HepG2 (cell line): Measurements from ENCODE around the gene KIFAP3. TPM values are rescaled to one million over a fixed set of nuclear protein-coding genes. Genes with fewer than 3 reads are reported as not detected.
A peak's percentile ranks its signal among the peaks of the same experiment; 100 is the strongest.

ENCODE experiments used
- HDAC2 ChIP-seq: sonication (generic); formaldehyde crosslinking; IDR thresholded peaks from 2 replicates; pipeline ENCODE4 v1.4.0; 2020; ENCODE audit warnings: missing genetic modification reagents
- NR2F1 ChIP-seq, 2 experiments: fragments of 450-650 bp in 1 of 2; formaldehyde crosslinking in 1 of 2; IDR thresholded peaks; 2 replicates each; pipeline versions ENCODE4 v1.5.0 to v1.6.1; 2016 to 2020; ENCODE audit warnings: mild to moderate bottlenecking in 1 of 2, missing compliant biosample characterization in 1 of 2, missing genetic modification reagents in 1 of 2, moderate library complexity in 1 of 2
- RFX5 ChIP-seq: IDR thresholded peaks from 2 replicates; pipeline ENCODE4 v1.6.1; 2011; ENCODE audit warnings: low read depth, low read length, improper control_type of control experiment
- ZNF724P ChIP-seq: sonication (generic); formaldehyde crosslinking; IDR thresholded peaks from 2 replicates; pipeline ENCODE4 v1.8.0; 2022; ENCODE audit warnings: missing genetic modification reagents, borderline replicate concordance
- polyA plus RNA-seq, 8 experiments: library from polyadenylated mRNA; depleted of rRNA in 3 of 8; stranded (reverse) in 7 of 8; unstranded in 1 of 8; fragments of >200 nt; fragmentation: Illumina TruSeq in 4 of 8; extraction: Trizol in 4 of 8; gene quantifications; 2 replicates each; pipeline versions ENCODE4 v1.2.1 to v1.2.3, GENCODE V29; 2011 to 2016; ENCODE audit warnings: low read depth in 4 of 8, missing spikeins in 1 of 8, mixed read lengths in 1 of 8; ENCODE audit not compliant: insufficient read depth in 1 of 8
- total RNA-seq, 5 experiments: library from RNA; depleted of rRNA; stranded (reverse); fragments of >200 nt; fragmentation: Illumina TruSeq; extraction: Trizol; gene quantifications; 2 replicates each; pipeline ENCODE4 v1.2.3, GENCODE V29; 2016; ENCODE audit warnings: low read depth in 1 of 5
- TF ChIP-seq, protein P1 (sequence below): IDR thresholded peaks from 2 replicates; pipeline ENCODE4 v1.6.1; 2016; ENCODE audit warnings: low read depth
- TF ChIP-seq, protein P2 (sequence below): sonication (generic); formaldehyde crosslinking; IDR thresholded peaks from 2 replicates; pipeline ENCODE4 v1.4.0; 2020; ENCODE audit warnings: missing genetic modification reagents
- TF ChIP-seq, protein P3 (sequence below): sonication (generic); formaldehyde crosslinking; IDR thresholded peaks from 2 replicates; pipeline ENCODE4 v1.4.0; 2020; ENCODE audit warnings: missing genetic modification reagents, low read depth, mild to moderate bottlenecking, borderline replicate concordance
- TF ChIP-seq, protein P4 (sequence below): IDR thresholded peaks from 2 replicates; pipeline ENCODE4 v1.6.1; 2016; ENCODE audit warnings: mild to moderate bottlenecking, missing biosample characterization, missing genetic modification reagents
- TF ChIP-seq, protein P5 (sequence below), 2 experiments: sonication (generic) in 1 of 2; formaldehyde crosslinking in 1 of 2; IDR thresholded peaks; 2 replicates each; pipeline versions ENCODE4 v1.4.0 to v1.6.1; 2016 to 2020; ENCODE audit warnings: borderline replicate concordance in 1 of 2, low read depth in 1 of 2, mild to moderate bottlenecking in 1 of 2, missing genetic modification reagents in 1 of 2
- TF ChIP-seq, protein P6 (sequence below): sonication (generic); formaldehyde crosslinking; conservative IDR thresholded peaks from 2 replicates; pipeline ENCODE4 v1.4.0; 2020; ENCODE audit warnings: mild to moderate bottlenecking, missing genetic modification reagents, moderate library complexity

The KIFAP3 gene
- total and polyA plus RNA-seq, 2 of the 13 experiments (the other 11 are each of a cell fraction or from before 2014, with no cell fraction given) = 3.4 to 10.0 TPM

DNA sequence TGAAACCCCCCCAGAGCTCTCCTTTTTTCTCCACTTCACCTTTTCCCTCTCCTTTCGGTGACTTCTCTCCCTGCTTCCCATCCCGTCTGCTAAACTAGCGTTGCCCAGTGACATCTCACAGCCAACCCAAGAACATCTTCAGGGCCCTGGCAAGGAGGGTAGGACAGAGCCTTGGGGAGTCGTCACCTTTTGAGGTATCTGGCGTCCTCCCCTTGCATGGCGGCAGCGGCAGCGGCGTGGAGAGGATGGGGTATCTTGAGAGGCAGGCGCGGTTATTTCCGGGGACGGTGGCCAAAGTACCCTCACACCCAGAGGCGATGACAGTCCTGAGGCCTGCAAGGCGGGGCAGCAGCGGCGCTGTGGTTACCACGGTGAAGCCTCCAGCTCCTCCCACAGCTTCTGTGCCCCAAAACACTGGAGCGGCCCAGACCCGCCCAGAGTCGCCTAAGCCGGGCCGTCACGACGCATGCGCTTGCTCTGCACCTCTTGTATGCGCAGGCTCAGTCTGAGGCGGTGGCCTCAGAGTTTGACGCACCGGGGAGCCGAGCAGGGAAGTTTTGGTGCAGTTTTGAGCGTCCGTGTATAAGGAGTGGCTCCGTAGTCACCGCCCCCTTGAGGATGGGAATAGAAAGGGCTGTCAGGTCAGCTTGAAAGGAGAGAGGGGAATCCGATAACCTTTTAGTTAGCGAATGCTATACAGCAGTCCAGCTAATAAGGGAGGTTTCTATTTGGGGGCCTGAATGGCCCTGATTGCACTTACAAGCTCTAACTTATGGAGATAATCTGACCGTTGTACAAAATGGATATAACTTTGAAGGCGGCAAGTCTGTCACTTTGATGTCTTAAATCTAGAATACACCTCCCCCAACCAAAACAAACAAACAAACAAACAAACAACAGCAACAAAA, at the start of gene KIFAP3 (continued):
- TF ChIP-seq HDAC2 (CRISPR knock-in tag) (0 out of 2 replicates have a peak, but pooled peaks have one; percentile 44), RFX5 (peak; percentile 60; the same call in 1 of the 2 replicates), ZNF724P (CRISPR knock-in tag) (no peak), NR2F1 (CRISPR knock-in tag; IDR thresholded peaks at IDR 0.05) (no peak)
- TF ChIP-seq, protein P1, sequence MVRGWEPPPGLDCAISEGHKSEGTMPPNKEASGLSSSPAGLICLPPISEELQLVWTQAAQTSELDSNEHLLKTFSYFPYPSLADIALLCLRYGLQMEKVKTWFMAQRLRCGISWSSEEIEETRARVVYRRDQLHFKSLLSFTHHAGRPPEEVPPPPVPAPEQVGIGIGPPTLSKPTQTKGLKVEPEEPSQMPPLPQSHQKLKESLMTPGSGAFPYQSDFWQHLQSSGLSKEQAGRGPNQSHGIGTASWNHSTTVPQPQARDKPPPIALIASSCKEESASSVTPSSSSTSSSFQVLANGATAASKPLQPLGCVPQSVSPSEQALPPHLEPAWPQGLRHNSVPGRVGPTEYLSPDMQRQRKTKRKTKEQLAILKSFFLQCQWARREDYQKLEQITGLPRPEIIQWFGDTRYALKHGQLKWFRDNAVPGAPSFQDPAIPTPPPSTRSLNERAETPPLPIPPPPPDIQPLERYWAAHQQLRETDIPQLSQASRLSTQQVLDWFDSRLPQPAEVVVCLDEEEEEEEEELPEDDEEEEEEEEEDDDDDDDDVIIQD (CRISPR knock-in tag) = peak; percentile 84
- TF ChIP-seq, protein P2, sequence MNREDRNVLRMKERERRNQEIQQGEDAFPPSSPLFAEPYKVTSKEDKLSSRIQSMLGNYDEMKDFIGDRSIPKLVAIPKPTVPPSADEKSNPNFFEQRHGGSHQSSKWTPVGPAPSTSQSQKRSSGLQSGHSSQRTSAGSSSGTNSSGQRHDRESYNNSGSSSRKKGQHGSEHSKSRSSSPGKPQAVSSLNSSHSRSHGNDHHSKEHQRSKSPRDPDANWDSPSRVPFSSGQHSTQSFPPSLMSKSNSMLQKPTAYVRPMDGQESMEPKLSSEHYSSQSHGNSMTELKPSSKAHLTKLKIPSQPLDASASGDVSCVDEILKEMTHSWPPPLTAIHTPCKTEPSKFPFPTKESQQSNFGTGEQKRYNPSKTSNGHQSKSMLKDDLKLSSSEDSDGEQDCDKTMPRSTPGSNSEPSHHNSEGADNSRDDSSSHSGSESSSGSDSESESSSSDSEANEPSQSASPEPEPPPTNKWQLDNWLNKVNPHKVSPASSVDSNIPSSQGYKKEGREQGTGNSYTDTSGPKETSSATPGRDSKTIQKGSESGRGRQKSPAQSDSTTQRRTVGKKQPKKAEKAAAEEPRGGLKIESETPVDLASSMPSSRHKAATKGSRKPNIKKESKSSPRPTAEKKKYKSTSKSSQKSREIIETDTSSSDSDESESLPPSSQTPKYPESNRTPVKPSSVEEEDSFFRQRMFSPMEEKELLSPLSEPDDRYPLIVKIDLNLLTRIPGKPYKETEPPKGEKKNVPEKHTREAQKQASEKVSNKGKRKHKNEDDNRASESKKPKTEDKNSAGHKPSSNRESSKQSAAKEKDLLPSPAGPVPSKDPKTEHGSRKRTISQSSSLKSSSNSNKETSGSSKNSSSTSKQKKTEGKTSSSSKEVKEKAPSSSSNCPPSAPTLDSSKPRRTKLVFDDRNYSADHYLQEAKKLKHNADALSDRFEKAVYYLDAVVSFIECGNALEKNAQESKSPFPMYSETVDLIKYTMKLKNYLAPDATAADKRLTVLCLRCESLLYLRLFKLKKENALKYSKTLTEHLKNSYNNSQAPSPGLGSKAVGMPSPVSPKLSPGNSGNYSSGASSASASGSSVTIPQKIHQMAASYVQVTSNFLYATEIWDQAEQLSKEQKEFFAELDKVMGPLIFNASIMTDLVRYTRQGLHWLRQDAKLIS (CRISPR knock-in tag) = no peak
- TF ChIP-seq, protein P3, sequence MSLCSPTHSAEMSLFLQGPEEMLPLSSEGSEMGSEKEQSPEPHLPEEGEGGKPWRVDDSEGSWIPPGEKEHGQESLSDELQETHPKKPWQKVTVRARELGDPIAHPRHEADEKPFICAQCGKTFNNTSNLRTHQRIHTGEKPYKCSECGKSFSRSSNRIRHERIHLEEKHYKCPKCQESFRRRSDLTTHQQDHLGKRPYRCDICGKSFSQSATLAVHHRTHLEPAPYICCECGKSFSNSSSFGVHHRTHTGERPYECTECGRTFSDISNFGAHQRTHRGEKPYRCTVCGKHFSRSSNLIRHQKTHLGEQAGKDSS (CRISPR knock-in tag) = no peak
- TF ChIP-seq, protein P4, sequence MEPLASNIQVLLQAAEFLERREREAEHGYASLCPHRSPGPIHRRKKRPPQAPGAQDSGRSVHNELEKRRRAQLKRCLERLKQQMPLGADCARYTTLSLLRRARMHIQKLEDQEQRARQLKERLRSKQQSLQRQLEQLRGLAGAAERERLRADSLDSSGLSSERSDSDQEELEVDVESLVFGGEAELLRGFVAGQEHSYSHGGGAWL (CRISPR knock-in tag) = no peak
- TF ChIP-seq, protein P5, sequence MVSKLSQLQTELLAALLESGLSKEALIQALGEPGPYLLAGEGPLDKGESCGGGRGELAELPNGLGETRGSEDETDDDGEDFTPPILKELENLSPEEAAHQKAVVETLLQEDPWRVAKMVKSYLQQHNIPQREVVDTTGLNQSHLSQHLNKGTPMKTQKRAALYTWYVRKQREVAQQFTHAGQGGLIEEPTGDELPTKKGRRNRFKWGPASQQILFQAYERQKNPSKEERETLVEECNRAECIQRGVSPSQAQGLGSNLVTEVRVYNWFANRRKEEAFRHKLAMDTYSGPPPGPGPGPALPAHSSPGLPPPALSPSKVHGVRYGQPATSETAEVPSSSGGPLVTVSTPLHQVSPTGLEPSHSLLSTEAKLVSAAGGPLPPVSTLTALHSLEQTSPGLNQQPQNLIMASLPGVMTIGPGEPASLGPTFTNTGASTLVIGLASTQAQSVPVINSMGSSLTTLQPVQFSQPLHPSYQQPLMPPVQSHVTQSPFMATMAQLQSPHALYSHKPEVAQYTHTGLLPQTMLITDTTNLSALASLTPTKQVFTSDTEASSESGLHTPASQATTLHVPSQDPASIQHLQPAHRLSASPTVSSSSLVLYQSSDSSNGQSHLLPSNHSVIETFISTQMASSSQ (IDR thresholded peaks at IDR 0.05; ENCODE audit: low read depth) = no peak
- TF ChIP-seq, protein P5 (CRISPR knock-in tag; IDR thresholded peaks at IDR 0.05; ENCODE audit: borderline replicate concordance) = no peak
- TF ChIP-seq, protein P6, sequence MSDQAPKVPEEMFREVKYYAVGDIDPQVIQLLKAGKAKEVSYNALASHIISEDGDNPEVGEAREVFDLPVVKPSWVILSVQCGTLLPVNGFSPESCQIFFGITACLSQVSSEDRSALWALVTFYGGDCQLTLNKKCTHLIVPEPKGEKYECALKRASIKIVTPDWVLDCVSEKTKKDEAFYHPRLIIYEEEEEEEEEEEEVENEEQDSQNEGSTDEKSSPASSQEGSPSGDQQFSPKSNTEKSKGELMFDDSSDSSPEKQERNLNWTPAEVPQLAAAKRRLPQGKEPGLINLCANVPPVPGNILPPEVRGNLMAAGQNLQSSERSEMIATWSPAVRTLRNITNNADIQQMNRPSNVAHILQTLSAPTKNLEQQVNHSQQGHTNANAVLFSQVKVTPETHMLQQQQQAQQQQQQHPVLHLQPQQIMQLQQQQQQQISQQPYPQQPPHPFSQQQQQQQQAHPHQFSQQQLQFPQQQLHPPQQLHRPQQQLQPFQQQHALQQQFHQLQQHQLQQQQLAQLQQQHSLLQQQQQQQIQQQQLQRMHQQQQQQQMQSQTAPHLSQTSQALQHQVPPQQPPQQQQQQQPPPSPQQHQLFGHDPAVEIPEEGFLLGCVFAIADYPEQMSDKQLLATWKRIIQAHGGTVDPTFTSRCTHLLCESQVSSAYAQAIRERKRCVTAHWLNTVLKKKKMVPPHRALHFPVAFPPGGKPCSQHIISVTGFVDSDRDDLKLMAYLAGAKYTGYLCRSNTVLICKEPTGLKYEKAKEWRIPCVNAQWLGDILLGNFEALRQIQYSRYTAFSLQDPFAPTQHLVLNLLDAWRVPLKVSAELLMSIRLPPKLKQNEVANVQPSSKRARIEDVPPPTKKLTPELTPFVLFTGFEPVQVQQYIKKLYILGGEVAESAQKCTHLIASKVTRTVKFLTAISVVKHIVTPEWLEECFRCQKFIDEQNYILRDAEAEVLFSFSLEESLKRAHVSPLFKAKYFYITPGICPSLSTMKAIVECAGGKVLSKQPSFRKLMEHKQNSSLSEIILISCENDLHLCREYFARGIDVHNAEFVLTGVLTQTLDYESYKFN (CRISPR knock-in tag) = peak; percentile 31; the same call in 1 of the 2 replicates
